Endometrial microvascular endothelial cells (primary cell): ENCODE results near the gene SGMS1. TPM values are rescaled to one million over a fixed set of nuclear protein-coding genes. Genes with fewer than 3 reads are reported as not detected.

Experiments
- in situ Hi-C: cut with HindIII; loops from 2 replicates; pipeline ENCODE4 v1.10.0; 2017; ENCODE audit warnings: low sequenced_read_pairs, low pct_unique_long_range_greater_than_20kb; ENCODE audit errors: inconsistent ontology term
- total RNA-seq: library from RNA; depleted of rRNA; stranded (reverse); fragments of >200 nt; gene quantifications from one replicate; pipeline ENCODE4 v1.2.3, GENCODE V29; 2015; ENCODE audit errors: inconsistent ontology term

The SGMS1 gene
- total RNA-seq, 1 donor from 2014 or later, result 52.3 TPM

DNA sequence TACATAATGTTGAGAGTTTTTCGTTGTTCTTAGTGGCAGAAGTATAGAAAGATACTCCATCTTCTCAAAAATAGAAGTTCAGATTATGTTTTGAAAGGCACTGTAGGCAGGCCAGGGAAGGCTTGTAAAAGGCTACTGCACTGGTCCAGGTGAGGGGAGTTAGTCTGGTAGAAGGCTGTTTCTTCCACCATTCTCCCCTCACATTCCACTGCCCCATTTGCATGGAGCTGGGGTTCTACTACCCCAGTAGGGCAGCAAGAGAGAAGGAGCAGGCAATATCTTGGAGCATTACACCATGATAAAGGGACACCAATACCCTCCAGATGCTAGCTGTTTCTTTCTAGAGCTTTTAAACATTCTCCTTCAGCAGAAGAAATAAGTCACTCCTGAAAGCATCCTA is 16.5 kb upstream of the SGMS1 start:
- in situ Hi-C loops, result no loop called here

DNA sequence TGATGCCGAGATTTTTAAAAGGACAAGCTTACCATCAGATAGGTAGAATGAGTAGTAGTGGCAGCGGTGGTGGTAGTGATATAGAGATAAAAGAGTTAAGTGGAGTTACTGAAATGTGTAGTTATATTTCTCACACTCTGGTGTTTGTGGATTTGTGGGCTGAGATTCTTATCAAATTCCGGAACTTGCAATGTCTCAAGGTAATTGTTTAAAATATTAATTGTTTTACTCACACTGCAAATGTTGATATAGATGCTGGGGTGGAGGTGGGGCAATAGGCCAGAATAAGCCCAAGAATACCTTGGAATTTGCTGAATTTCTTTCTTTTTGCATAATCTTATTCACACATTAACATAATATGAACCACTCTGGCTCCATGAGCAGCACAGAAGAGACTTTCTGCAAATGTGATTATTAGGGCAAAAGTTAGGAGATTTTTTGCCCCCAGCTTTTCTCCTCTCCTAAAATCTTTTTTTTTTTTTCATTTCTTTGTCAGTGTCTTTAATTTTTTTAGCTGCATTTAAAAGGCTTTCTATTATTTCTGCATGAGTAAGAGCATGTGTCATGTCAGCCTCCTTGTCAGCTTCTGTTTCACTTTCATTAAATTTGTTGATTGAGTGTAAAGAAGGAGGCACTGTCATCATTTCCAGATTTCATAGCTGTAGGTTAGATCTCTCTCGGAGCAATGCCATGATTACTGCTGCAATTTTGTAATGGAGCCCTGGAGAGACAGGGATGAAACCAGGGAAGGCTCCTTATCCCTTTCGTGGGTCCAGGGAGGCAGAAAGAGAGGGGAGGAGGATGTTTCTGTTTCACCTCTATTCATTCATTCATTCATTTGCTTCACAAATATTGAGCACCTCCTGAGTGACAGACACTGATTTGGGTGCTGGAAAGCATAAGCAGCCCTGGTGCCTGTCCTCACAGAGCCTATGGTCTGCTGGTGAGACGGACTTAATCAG is 13.1 kb upstream of the SGMS1 start:
- in situ Hi-C loops, result no loop called here

DNA sequence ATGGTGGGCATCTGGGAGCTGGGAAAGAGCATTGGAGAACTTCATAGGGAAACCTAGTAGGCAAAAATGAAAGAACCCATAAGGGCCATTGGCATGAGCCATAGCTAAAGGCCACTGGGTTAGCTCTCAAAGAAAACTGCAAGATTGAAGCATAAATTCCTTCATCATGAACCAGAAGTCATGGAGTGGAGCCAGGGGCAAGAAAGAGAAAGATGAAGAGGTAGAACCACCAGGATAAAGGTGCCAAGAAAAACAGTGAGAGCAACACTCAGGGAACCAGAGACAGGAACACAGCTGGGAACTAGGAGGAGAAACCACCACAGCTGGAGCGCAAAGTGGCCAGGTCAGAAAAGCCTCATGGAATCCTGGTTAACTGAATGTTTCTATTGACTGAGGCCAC is 11.5 kb upstream of the SGMS1 start:
- in situ Hi-C loops, result no loop called here

DNA sequence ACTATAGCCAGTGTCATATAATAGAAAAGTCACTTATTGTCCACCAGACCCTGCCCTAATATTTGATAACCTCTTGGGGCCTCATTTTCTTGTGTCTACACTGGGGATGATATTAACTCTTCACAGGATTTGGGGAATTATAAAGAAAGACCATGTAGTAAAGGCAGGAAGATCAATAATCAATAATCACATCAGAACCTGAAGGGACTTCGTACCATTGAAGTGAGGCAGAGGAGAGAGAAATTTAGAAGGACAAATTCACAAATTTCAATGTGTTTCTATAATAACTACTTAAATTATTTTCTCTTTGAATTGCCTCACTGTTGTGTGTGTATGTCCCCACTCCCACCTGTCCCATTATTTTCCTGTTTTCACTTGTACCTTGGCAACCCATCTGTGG is 10.7 kb upstream of the SGMS1 start:
- in situ Hi-C loops, result no loop called here

DNA sequence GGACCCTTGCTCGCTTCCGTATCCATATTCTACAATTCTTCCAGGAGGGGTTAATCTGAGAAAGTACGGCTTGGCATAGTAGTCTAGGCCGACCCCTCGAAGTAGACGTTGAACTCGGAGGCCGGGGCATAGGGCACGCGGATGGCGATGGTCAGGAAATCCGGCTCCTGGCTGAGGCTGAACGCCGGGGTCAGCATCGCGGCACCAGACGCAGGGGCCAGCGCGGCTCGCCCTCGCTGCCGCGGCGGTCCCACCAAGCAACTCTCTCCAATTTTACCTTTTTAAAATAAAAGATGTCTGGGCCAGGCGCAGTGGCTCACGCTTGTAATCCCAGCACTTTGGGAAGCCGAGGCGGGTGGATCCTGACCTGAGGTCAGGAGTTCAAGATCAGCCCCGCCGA is 7.3 kb upstream of the SGMS1 start:
- in situ Hi-C loops, result no loop called here

DNA sequence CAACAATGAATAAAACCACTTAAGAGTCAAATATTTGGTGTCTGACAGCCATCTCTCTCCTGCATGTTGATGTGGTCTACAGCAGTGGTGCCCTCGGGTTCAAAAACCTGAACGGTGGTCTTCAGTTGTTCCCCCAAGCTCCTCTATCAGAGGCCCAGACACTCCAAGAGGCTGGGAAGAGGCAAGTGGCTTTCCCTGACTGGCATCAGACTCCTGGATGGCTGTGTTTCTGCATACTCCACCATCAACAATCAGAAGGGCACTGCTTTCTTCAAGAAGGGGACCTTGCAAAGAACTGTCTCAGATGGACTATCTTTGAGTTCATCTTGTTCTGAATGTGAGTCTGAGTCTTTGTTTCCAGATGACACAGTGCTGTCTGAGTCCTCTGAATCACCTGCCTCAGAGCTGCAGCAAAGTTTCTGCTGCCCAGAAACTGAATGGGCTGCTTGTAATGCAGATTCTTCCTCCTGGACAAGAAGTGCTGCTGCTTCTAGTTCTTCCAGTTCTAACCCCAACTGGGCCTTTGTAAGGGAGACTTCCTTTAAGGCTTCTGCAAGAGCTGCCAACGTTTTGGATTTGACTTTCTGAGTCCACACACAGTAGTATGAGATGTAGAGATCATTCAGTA is 5.9 kb upstream of the SGMS1 start:
- in situ Hi-C loops, result no loop called here

DNA sequence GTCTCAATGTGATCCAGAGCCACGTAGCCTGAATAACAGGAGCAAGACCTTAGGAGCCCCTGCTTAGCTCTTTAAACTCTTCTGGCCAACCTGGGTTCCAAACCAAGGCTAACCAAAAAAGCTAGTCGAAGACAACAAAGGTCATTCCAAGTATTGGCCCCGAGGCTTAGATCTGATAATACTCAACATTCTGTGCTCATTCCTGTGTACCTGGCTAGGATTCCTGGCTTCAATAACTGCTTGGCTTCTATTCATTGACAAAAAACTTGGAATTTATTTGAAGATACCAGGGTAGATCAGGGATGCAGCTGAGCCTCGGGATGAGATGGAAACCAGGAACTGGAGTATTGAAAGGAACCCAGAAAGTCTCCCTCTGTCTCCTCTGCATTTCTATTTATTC is 4.1 kb upstream of the SGMS1 start:
- in situ Hi-C loops, result no loop called here

DNA sequence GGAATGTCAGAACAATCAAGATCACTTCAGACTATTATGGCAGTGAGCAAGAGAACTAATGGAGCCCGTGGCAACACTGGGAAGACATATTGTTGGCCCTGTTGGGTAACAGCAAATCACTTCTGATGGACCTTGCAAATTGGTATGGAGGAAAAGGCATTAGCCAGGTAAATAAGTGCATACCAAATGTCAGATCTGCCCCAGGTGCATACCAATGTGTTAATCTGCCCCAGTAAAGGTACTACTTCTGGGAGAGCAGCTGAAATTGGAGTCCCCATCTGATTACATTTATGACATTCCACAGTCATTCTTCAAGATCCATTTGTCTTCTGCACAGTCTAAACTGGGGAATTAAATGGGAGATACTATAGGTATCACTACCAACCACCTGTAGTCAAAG is 3.7 kb upstream of the SGMS1 start:
- in situ Hi-C loops, result no loop called here

DNA sequence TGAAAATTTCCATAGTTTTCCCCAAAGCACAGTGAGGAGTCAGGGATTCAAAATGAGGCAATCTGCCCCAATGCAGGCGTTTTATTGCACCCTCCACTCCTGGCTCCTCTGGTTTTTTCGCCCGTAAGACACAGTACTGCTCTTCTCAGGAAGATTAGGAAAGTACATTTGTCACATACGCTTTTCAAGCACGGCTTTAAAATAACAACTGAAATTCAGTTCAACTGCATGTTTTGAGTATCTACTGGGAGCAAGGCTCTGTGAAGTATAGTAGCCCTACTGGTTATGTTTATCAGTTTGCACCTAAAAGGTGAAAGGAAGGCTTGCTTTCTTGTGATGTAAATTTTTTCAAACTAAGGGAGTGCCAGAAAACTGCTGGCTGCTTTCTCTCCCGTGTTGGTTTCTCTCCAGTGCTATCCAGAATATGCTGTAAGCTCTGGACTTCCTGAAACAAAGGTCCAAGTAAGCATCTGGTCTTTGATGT is 1.9 kb upstream of the SGMS1 start:
- in situ Hi-C loops, result no loop called here

DNA sequence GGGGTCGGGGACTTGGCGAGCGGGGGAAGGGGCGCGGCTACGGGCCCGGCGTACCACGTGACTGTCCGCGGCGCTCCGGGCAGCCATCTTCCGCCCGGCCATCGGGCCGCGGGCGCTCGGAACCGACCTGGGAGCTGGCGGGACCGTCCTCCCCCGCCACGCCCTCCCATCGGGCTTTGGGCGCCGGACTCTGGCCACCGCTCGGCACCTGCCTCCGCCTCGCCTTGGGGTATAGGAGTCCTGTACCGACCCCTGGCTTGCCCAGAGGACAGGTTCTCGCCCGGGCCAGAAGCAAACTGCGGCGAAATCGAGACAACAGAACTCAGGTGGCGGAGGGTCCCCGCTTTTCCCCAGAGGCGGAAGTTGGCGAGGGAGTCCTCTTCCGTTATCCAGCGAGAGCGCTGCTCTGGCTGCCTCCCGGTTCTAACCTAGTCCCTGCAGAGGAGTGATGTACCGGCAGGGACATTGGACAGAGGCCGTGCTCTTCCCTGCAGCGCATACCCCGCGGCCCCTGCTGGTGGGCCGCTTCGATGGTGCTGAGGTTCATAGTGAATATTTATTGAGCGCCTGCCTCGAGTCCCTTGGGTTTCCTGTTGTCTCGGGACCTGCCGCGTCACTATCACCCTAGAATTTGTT is 1.2 kb upstream of the SGMS1 start:
- in situ Hi-C loops, result no loop called here

DNA sequence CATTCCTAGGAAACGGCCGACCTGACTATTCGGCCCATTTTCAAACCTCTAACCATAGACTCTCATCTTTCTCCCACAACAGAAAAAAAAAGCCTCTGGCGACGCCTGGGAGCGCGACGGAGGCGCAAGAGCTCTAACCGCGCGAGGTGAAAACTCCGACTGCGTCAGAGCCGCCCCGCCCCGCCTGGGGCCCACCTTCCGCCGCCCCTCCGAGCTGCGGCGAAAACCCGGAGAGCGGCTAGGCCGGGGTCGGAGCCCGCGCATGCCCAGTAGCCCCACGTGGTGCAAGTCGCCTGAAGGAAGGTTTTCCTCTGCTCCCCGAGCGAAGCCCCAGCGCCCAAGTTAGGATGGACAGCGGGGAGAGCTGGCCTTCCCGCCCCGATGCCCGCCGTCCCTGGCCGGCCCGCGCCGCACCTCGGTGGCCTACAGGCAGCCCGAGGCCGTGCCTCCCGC is 683 bp upstream of the SGMS1 start:
- in situ Hi-C loops, result no loop called here

DNA sequence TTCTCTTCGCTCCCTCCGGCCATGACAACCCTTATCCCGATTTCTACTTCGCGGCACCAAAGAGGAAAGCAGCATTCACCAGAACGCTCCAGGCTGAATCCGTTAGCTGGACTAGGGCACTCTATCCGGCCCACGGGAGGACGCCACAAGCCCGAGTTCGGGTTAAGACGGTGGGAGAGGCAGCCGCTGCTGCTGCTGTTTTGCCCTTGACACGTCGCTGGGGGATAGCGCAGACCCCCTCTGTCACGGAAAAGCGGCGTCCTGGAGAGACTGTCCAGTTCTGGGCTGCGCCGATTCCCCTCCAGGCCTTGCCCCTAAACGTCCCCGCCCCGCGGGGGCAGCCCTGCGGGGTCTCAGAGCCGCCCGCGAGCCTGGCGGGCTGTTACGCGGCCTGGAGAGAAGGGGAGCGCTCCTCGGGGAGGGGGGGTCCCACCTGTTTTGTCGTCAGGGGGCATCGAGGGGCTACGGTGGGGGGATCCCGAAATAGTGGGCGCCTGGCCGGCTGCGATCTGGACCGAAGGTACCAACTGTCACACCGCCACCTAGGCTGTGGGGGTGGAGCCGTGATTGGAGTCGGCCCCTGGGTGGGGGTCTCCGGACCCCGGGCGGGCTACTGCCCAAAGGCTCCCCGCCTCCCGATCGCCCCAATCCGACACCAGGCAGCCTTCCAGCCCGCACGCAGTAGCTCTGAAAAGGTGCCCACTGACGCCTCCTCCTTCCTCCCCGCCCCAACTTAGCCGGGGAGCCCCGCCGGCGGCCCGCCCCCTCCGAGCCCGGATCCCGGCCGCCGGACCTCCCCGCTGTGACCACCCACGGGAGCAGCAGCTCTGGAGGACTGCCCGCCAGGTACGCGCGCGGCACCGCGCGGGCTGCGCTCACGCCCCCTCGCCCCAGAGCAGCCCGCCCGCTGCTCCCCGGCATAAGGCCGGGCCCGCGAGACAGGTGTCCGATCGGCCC is 772 bp downstream of the SGMS1 start:
- in situ Hi-C loops, result no loop called here

DNA sequence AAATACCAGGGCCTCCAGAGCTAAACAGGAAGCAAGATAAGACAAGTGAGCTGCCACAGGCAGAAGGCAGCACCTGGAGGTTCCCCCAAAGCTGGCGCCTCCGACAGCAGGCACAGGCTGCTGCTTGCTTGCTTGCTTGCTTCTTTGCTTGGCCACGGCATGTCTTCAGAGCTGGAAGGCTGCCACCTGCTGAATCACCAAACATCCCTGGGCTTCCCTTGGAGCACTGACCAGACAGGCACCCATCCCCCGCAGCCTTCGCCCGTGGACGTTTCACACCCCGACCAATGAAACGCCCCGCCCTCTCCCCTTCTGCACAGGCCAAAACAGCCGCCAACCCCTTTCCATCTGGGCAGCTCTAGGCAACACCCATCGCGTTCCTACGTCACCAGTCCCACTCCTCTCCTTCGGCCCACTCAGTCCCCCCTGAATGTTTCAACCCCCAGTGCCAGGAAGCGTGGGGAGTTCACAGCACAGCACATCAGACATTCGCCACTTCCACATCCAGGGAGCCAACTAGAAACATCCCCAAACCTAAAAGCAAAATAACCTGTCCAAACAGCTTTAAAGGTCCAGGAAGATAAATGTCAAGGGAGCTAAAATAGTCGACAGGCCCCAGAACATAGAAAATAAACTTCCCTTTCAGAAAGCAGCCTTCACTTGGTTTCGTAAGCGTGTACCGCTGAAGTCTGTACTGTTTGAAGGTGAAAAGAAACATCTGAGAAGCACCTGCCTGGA is 1.6 kb downstream of the SGMS1 start:
- in situ Hi-C loops, result no loop called here

DNA sequence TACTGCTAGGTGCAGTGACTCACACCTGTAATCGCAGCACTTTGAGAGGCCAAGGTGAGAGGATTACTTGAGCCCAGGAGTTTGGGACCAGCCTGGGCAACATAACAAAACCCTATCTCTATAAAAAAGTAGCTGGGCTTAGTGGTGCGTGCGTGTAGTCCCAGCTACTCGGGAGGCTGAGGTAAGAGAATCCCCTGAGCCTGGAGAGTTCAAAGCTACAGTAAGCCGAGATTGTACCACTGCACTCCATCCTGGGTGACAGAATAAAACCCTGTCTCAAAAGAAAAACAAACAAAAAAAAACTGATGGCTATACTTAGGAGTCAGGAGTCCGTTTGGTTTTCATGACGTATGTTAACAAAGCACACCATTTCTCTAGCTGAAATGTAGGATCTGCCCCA is 2.9 kb downstream of the SGMS1 start:
- in situ Hi-C loops, result no loop called here

DNA sequence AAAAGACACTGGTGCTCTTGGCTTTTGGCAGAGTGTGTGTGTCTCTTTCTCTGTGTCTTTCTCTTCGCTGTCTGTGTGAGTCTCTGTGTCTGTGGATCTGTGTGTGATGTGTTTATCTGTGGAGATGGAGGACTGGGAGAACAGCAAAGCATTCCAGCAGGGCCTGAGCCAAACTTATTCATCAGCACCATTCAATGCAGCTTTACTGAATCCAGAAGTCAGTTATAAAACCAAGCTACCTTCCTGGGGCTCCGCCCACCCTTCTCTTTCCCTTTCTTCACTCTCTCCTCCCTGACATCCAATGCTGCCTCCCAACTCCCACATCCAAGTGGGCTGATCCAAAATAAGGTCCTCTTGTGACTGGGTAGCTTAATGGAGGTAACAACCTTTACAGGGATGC is 3.9 kb downstream of the SGMS1 start:
- in situ Hi-C loops, result no loop called here

DNA sequence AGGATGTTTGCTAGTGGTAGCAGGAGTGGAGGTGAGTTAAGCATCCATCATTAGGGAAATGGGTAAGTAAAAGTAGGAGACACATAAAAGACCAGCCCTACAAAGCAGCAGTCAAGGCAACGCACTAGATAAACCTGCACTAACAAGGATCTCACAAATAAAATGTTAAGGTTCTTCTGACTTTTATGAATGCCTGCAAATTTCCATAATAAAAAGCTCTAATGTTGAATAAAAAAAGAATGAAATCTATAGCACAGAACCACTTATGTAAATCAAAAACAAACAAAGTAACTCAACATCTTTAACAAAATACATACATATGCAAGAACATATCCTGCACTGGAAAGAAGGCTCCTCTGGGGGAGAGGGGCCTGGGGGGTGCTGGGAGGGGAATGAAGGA is 4.6 kb downstream of the SGMS1 start:
- in situ Hi-C loops, result no loop called here

DNA sequence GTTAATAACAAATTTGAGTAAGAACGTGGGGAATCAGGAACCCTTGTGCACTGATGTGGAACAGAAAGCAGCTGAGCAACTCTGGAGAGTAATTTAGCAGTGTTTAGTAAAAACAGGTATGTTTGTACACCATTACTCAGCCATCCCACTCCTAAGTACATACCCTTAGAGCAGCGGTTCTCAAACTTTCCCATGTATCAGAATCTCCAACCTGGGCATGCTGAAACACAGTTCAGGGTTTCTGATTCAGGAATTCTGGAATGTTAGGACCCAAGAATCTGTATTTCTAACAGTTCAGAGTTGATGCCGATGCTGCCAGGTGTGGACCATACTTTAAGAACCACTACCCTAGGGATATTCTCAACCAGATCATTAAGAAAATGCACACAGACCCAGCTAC is 5.1 kb downstream of the SGMS1 start:
- in situ Hi-C loops, result no loop called here

DNA sequence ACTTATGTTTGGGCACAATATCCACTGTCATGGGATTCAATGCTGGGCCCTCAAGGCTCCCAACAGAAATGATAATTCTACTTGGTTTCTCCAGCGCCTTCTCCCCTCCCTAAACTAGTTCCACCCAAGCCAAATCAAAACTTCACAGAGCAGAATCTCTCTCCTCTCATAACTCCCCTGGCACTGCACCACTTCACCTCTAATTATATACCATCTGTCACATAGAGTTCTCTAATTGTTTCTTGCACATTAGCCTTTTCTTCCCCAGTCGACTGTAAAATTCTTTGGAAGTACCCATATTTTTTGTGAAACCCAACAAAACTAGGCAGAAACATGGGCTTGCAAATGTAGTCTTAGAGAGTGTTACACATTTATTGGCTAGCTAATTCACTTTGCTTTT is 8.1 kb downstream of the SGMS1 start:
- in situ Hi-C loops, result no loop called here
